SJSA1 (cell line): Measurements from ENCODE around the gene GREM1. TPM values are rescaled to one million over a fixed set of nuclear protein-coding genes. Genes with fewer than 3 reads are reported as not detected.

ENCODE experiments used
- DNase-seq, 2 experiments: peaks; one replicate each; pipeline ENCODE4 v3.0.0-alpha.2; 2015 to 2020; ENCODE audit warnings: low spot score in 2 of 2, low read depth in 1 of 2
- H3K27ac ChIP-seq: fragments of 250-450 bp; sonication (Bioruptor Pico); 2 replicates; pipeline ENCODE4 v1.5.1; 2020; ENCODE audit warnings: mild to moderate bottlenecking, moderate library complexity
- H3K27me3 ChIP-seq: fragments of 250-450 bp; sonication (Bioruptor Pico); replicated peaks from 2 replicates; pipeline ENCODE4 v1.5.1; 2020; ENCODE audit warnings: mild to moderate bottlenecking, moderate library complexity
- H3K36me3 ChIP-seq: fragments of 250-450 bp; sonication (Bioruptor Pico); 2 replicates; pipeline ENCODE4 v1.5.1; 2020; ENCODE audit warnings: mild to moderate bottlenecking
- H3K4me1 ChIP-seq: fragments of 250-450 bp; sonication (Bioruptor Pico); replicated peaks from 2 replicates; pipeline ENCODE4 v1.6.1; 2021; ENCODE audit warnings: mild to moderate bottlenecking
- H3K4me3 ChIP-seq: fragments of 250-450 bp; sonication (Bioruptor Pico); 2 replicates; pipeline ENCODE4 v1.5.1; 2020; ENCODE audit warnings: mild to moderate bottlenecking
- H3K9me3 ChIP-seq: fragments of 250-450 bp; sonication (Bioruptor Pico); replicated peaks from 2 replicates; pipeline ENCODE4 v1.5.1; 2020; ENCODE audit warnings: mild to moderate bottlenecking
- total RNA-seq: library from RNA; depleted of rRNA; stranded (reverse); fragments of >200 nt; shearing (Covaris generic); gene quantifications from 2 replicates; pipeline ENCODE4 v1.2.3, GENCODE V29; 2014; rRNA removed

Gene GREM1
- total RNA-seq: 8.7 and 12.8 TPM in 2 replicates

- Histone ChIP-seq H3K27me3 (peaks cover 37% of the 10 kb centered on the region), H3K27ac (peak within 1 kb of the TSS; percentile 21), H3K4me3 (peak within 1 kb of the TSS; percentile 48), H3K9me3 (peaks cover 3% of the 10 kb centered on the region; the same call in 1 of the 2 replicates), H3K36me3 (no peaks in the 10 kb centered on the region; the same call in 1 of the 2 replicates), H3K4me1 (peaks cover 26% of the 10 kb centered on the region)
- DNase-seq: peak in 1 of 2 experiments; percentile 45
Observed at GRCh38 chr15:32717426-32718226, at the start of gene GREM1. Gene GREM1, plus strand, starts transcription at chr15:32718004. Its CDS starts 12,687 bp downstream, at chr15:32730691.

DNA sequence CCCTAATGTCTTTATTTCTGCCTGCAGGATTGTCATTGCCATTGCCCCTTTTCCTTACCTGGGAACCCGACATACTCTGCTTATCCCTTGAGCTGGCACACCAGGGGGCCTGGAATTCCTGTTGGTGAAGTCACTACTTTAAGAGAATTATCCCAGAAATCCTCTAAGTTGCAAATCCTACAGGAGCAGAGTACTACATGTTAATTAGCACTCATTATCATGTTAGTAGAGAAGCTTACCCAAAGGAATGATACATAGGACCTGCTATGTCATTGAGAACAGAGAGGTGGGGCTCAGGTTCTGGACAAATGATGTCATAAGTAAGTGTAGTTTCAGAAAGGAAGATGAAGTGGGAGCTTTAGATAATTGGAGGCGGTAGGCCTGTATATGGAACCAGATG lies 48.9 kb upstream of the GREM1 start:
- H3K9me3 ChIP-seq: no peaks in the 10 kb centered on the region
- no peaks in the 10 kb centered on the region for H3K36me3 ChIP-seq
- H3K4me1 ChIP-seq: peaks cover 35% of the 10 kb centered on the region
- no peaks in the 10 kb centered on the region for H3K27me3 ChIP-seq
- H3K4me3 ChIP-seq: no peak overlapping the region
- no peak overlapping the region for H3K27ac ChIP-seq
- DNase-seq: no peak

- Histone ChIP-seq H3K36me3 (no peaks in the 10 kb centered on the region), H3K9me3 (no peaks in the 10 kb centered on the region), H3K27me3 (no peaks in the 10 kb centered on the region), H3K4me3 (no peak overlapping the region), H3K4me1 (peaks cover 35% of the 10 kb centered on the region), H3K27ac (peak overlapping the region; percentile 27)
- peak in 1 of 2 experiments; percentile 72 for DNase-seq
Observed at GRCh38 chr15:32669896-32670611, 47.8 kb upstream of the GREM1 start.

DNA sequence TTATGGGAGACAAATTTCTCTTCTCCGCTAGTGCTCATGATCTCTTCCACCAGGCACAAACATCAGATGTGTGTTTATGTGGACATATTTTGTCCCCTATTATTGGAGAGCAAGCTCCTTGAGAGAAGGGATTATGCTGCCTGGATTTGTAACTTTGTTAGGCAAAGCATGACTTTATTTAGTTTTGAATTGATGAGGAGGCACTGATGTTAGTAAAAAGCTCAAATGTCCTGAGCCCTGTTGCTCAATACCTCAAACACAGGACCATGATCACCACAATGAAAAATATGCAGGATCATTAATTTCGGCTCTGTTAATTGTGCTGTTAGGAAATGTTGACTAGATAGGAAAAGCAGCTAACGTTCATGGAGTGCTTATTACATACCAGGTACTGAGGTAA lies 47.2 kb upstream of the GREM1 start:
- Histone ChIP-seq H3K9me3 (no peaks in the 10 kb centered on the region), H3K27ac (peak overlapping the region; percentile 27; the same call in 1 of the 2 replicates), H3K4me3 (no peak overlapping the region), H3K4me1 (peaks cover 35% of the 10 kb centered on the region), H3K27me3 (no peaks in the 10 kb centered on the region), H3K36me3 (no peaks in the 10 kb centered on the region)
- no peak for DNase-seq

DNA sequence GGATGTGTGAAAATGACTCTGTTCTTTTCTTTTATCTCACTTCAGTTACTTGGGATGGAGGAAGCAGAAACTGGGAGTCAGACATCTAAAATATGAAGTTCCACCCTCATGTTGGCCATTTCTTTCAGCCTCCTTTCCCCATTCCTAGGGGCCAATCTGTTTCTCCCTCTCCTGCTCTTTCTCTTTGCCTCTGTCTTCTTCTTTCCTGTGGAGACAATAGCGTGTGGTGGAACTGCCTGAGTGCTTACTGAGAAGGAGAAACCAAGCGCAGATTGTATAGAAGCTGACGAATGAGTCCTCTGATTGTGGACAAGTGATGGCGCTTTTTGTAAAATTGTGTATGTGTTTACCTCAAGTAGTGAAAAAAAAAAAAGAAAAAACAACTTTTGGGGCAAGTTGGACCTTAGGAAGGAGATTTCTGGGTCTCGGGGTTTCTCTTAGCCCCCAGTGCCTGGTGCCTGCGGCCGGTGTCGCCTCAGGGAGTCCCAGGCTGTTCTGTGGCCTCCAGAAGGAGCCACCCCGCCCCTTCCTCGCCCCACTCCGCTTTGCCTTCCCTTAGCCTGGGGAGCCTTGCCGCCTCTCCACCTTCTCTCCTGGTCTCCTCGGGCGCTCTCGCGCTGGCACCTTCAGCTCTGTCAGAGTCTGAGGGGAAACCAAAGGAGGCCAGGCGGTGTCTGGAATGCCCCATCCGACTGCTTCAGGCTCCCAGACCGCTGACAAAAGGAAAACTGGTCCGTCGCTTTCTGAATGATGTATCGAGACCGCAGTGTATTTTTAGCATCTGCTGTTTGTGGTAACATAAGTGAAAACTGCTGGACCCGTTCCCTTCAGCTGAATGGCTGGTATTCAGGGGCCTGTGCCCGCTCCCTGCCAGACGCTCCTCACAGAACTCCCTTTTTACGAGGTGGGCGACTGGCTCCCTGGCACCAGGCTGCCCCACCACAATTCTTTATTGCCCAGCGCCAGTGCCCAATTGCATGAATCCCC lies 46.2 kb upstream of the GREM1 start:
- H3K9me3 ChIP-seq: no peaks in the 10 kb centered on the region
- peaks cover 35% of the 10 kb centered on the region for H3K4me1 ChIP-seq
- no peaks in the 10 kb centered on the region for H3K36me3 ChIP-seq
- DNase-seq: peak; percentile 50 to 62
- H3K27ac ChIP-seq: peak overlapping the region; percentile 38; the same call in 1 of the 2 replicates
- H3K27me3 ChIP-seq: no peaks in the 10 kb centered on the region
- no peak overlapping the region for H3K4me3 ChIP-seq

DNA sequence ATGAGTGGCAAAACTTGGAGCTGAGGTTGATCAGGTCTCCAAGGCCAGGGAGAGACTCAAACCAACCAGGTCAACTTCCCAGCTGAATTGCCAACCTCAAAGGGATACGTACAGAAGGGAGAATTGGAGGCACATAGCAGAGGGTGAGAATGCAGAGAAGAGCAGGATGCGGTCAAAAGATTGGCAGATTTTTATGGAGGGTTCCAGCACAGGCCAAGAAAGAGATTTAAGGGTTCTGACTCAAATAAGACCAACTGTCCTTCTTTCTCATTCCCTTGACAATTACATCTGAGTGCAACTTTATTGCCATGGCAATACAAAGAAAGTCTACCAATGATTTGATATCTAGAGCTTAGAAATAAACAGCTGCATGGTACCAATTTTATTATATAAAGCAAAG lies 43.1 kb upstream of the GREM1 start:
- H3K4me1 ChIP-seq: peaks cover 32% of the 10 kb centered on the region
- DNase-seq: no peak
- no peak overlapping the region for H3K27ac ChIP-seq
- H3K9me3 ChIP-seq: no peaks in the 10 kb centered on the region
- no peaks in the 10 kb centered on the region for H3K36me3 ChIP-seq
- no peaks in the 10 kb centered on the region for H3K27me3 ChIP-seq
- no peak overlapping the region for H3K4me3 ChIP-seq

DNA sequence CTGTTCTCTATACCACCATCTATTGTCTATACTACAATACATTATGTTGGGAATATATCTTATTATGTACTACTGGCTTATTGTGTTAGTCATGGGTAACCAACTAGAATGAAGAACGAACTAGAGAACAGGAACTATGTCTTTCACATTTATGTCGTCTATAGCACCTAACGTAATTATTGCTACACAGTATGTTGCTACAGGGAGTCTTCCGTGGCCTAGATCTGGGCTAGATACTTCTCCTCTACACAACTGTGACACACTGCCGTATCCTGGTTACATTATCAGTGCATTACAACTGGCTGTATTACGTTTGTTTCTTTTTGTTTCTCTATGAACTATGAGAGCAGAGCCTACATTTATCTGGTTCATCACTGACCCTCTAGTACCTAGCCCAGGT lies 42.3 kb upstream of the GREM1 start:
- H3K27ac ChIP-seq: no peak overlapping the region
- H3K36me3 ChIP-seq: no peaks in the 10 kb centered on the region
- DNase-seq: no peak
- peaks cover 26% of the 10 kb centered on the region for H3K4me1 ChIP-seq
- H3K9me3 ChIP-seq: no peaks in the 10 kb centered on the region
- H3K4me3 ChIP-seq: no peak overlapping the region
- no peaks in the 10 kb centered on the region for H3K27me3 ChIP-seq

DNA sequence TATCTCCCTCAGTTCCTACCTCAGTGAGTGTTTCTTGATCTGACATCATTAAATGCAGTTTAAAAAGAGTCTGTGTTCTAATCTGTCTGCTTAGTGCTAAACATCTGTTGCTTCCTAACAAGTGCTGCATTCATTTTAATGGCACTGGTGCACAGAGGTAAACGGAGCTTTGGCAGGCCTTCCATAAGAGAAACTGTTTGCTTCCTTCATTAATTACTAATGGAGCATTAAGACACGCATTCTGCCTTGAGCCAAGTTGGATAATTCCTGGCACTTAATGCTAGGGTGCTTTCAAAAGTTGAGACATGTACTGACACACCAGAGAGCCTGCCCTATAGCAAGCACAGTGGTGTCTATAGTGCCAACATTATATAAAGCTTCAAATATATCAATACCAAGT lies 41.6 kb upstream of the GREM1 start:
- no peaks in the 10 kb centered on the region for H3K9me3 ChIP-seq
- peaks cover 19% of the 10 kb centered on the region for H3K4me1 ChIP-seq
- H3K27ac ChIP-seq: no peak overlapping the region
- no peak overlapping the region for H3K4me3 ChIP-seq
- no peak for DNase-seq
- H3K36me3 ChIP-seq: no peaks in the 10 kb centered on the region
- no peaks in the 10 kb centered on the region for H3K27me3 ChIP-seq

- peaks cover 13% of the 10 kb centered on the region for H3K4me1 ChIP-seq
- H3K27ac ChIP-seq: no peak overlapping the region
- no peaks in the 10 kb centered on the region for H3K27me3 ChIP-seq
- DNase-seq: no peak
- no peaks in the 10 kb centered on the region for H3K9me3 ChIP-seq
- no peak overlapping the region for H3K4me3 ChIP-seq
- H3K36me3 ChIP-seq: no peaks in the 10 kb centered on the region
Observed at GRCh38 chr15:32677238-32677750, 40.5 kb upstream of the GREM1 start.

GRCh38 chr15:32679298-32679690 lies 38.5 kb upstream of the GREM1 start:
- Histone ChIP-seq H3K4me3 (no peak overlapping the region), H3K27ac (no peak overlapping the region)
- no peak for DNase-seq

GRCh38 chr15:32682569-32682968 lies 35.2 kb upstream of the GREM1 start:
- Histone ChIP-seq H3K27ac (peak overlapping the region; percentile 73), H3K9me3 (no peaks in the 10 kb centered on the region), H3K4me3 (no peak overlapping the region), H3K27me3 (no peaks in the 10 kb centered on the region), H3K4me1 (peaks cover 50% of the 10 kb centered on the region), H3K36me3 (no peaks in the 10 kb centered on the region)
- peak; percentile 59 to 71 for DNase-seq

More at GRCh38 chr15:32679298-32679690, 38.5 kb upstream of the GREM1 start:
- Histone ChIP-seq H3K27me3 (no peaks in the 10 kb centered on the region), H3K9me3 (no peaks in the 10 kb centered on the region), H3K36me3 (no peaks in the 10 kb centered on the region), H3K4me1 (peaks cover 32% of the 10 kb centered on the region)

DNA sequence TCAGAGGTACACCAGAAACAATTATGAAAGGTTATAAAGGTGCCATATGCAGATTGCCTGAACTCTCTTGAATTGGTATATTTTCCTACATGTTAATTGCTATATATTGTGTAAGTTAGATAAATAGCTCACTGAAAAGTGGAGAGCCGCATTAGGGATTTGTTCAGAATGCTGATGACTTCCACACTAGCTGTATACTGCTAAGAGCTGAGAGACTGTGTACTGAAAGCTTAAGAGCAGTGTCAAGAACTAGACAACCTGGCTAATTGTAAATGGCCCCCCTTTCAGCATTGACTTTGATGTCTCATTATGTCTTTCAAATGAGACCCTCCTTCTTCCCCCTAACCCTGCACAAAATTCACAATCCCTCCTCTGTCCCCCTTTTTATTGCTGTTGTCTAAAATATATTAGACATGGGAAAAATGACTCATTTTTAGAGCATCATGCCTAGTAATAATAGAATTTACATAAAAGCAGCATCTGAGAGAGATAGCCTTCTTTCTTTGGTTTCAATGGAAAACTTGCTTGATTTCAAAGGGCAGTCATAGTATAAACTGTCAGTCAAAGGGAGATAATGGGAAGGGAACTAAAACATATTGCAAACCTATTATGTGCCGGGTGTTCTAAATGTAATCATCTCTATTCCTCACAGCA lies 34.7 kb upstream of the GREM1 start:
- Histone ChIP-seq H3K27ac (peak overlapping the region; percentile 73), H3K27me3 (no peaks in the 10 kb centered on the region), H3K4me3 (no peak overlapping the region), H3K9me3 (no peaks in the 10 kb centered on the region), H3K36me3 (no peaks in the 10 kb centered on the region), H3K4me1 (peaks cover 56% of the 10 kb centered on the region)
- no peak for DNase-seq
